A549 (cell line): ENCODE data around the gene OCRL.
"Not testable (repeated sequence)": the region's sequence is repeated elsewhere in the genome, so short reads cannot be mapped to it uniquely, and the experiment has no call there.

Source experiments
- CEBPB ChIP-seq, 2 experiments: fragments of >200 bp in 1 of 2; sonication (Bioruptor Twin) in 1 of 2; formaldehyde crosslinking in 1 of 2; IDR thresholded peaks; 2 replicates each; pipeline ENCODE4 v1.6.1; 2012 to 2016
- CTCF ChIP-seq: fragments of >200 bp; sonication (Bioruptor Twin); formaldehyde crosslinking; IDR thresholded peaks from 3 replicates; pipeline ENCODE4 v1.5.1; 2016
- EP300 ChIP-seq, 2 experiments: fragments of >200 bp; sonication (Bioruptor Twin); formaldehyde crosslinking; IDR thresholded peaks; 2 replicates in 1 of 2; 3 replicates in 1 of 2; pipeline ENCODE4 v1.6.1; 2016 to 2017
- PHF8 ChIP-seq: fragments of 200-600 bp; sonication (generic); IDR thresholded peaks from 2 replicates; pipeline ENCODE4 v1.6.1; 2016; ENCODE audit warnings: low read depth, mild to moderate bottlenecking, antibody characterized with exemption, moderate library complexity, borderline replicate concordance
- RFX5 ChIP-seq: fragments of 450-650 bp; IDR thresholded peaks from 2 replicates; pipeline ENCODE4 v1.7.1; 2014; ENCODE audit warnings: antibody characterized with exemption, mild to moderate bottlenecking, moderate library complexity
- SMC3 ChIP-seq: fragments of >200 bp; sonication (Bioruptor Twin); formaldehyde crosslinking; IDR thresholded peaks from 3 replicates; pipeline ENCODE4 v1.6.1; 2018; ENCODE audit warnings: inconsistent platforms
- TF ChIP-seq, protein P1 (sequence below): IDR thresholded peaks from 2 replicates; pipeline ENCODE4 v1.6.1; 2012
- TF ChIP-seq, protein P2 (sequence below): IDR thresholded peaks from 2 replicates; pipeline ENCODE4 v1.6.1; 2012; ENCODE audit warnings: low read depth, borderline replicate concordance
- TF ChIP-seq, protein P3 (sequence below): IDR thresholded peaks from 2 replicates; pipeline ENCODE4 v1.6.1; 2012
- TF ChIP-seq, protein P4 (sequence below): fragments of >200 bp; sonication (Bioruptor Twin); formaldehyde crosslinking; IDR thresholded peaks from 2 replicates; pipeline ENCODE4 v1.6.1; 2016

DNA sequence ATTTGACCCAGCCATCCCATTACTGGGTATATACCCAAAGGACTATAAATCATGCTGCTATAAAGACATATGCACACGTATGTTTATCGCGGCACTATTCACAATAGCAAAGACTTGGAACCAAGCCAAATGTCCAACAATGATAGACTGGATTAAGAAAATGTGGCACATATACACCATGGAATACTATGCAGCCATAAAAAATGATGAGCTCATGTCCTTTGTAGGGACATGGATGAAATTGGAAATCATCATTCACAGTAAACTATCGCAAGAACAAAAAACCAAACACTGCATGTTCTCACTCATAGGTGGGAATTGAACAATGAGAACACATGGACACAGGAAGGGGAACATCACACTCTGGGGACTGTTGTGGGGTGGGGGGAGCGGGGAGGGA is 24.3 kb downstream of the OCRL start:
- TF ChIP-seq EP300 (IDR thresholded peaks at IDR 0.05); CTCF; SMC3; CEBPB (IDR thresholded peaks at IDR 0.05); PHF8; RFX5: not testable (repeated sequence)
- TF ChIP-seq, protein P1, sequence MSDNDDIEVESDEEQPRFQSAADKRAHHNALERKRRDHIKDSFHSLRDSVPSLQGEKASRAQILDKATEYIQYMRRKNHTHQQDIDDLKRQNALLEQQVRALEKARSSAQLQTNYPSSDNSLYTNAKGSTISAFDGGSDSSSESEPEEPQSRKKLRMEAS, result not testable (repeated sequence)
- TF ChIP-seq, protein P2, sequence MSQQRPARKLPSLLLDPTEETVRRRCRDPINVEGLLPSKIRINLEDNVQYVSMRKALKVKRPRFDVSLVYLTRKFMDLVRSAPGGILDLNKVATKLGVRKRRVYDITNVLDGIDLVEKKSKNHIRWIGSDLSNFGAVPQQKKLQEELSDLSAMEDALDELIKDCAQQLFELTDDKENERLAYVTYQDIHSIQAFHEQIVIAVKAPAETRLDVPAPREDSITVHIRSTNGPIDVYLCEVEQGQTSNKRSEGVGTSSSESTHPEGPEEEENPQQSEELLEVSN, result not testable (repeated sequence)
- TF ChIP-seq, protein P3, sequence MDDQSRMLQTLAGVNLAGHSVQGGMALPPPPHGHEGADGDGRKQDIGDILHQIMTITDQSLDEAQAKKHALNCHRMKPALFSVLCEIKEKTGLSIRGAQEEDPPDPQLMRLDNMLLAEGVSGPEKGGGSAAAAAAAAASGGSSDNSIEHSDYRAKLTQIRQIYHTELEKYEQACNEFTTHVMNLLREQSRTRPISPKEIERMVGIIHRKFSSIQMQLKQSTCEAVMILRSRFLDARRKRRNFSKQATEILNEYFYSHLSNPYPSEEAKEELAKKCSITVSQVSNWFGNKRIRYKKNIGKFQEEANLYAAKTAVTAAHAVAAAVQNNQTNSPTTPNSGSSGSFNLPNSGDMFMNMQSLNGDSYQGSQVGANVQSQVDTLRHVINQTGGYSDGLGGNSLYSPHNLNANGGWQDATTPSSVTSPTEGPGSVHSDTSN, result not testable (repeated sequence)
- TF ChIP-seq, protein P4, sequence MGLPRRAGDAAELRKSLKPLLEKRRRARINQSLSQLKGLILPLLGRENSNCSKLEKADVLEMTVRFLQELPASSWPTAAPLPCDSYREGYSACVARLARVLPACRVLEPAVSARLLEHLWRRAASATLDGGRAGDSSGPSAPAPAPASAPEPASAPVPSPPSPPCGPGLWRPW, result not testable (repeated sequence)
